Measurements from ENCODE around the gene ST3GAL4.
"Not testable (repeated sequence)": the region's sequence is repeated elsewhere in the genome, so short reads cannot be mapped to it uniquely, and the experiment has no call there.

ST3GAL4 gene

GRCh38 chr11:126385991-126386728 lies 30.7 kb downstream of the ST3GAL4 start:
- no peak for DNase-seq (ENCODE audit: extremely low read depth, low read depth)
- TF ChIP-seq CTCF (IDR thresholded peaks at IDR 0.05; ENCODE audit: low read depth, low read length, missing control alignments), result no peak
- H3K4me3 ChIP-seq (replicated peaks; ENCODE audit: low read depth, low read length), result no peak overlapping the region

DNA sequence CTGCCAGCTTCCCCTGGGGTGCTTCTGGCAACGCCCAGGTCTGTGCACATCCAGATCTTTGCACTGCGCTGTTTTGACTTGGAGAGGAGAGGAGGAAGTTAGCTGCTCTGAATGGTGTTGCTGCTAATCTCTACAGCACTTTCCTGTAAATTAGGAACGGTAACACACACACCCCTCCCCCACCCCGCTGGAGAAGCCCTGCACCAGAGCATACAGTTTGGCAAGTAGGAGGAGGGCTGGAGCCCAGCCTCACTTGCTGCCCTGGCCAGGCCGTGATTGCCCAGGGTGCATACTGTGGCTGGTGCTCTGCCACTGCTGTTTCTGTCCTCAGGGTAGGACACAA lies 31.2 kb downstream of the ST3GAL4 start:
- H3K4me3 ChIP-seq (replicated peaks; ENCODE audit: low read depth, low read length); DNase-seq (ENCODE audit: extremely low read depth, low read depth): not testable (repeated sequence)

GRCh38 chr11:126387857-126388256 lies 32.4 kb downstream of the ST3GAL4 start:
- TF ChIP-seq CTCF (IDR thresholded peaks at IDR 0.05; ENCODE audit: low read depth, low read length, missing control alignments), result no peak
- no peak overlapping the region for H3K4me3 ChIP-seq (replicated peaks; ENCODE audit: low read depth, low read length)
- DNase-seq (ENCODE audit: extremely low read depth, low read depth), result no peak

- no peak overlapping the region for H3K4me3 ChIP-seq (replicated peaks; ENCODE audit: low read depth, low read length)
- TF ChIP-seq CTCF (IDR thresholded peaks at IDR 0.05; ENCODE audit: low read depth, low read length, missing control alignments), result no peak
- no peak for DNase-seq (ENCODE audit: extremely low read depth, low read depth)
Observed at GRCh38 chr11:126390272-126390867, 34.9 kb downstream of the ST3GAL4 start.

GRCh38 chr11:126391286-126391954 lies 35.9 kb downstream of the ST3GAL4 start:
- no peak overlapping the region for H3K4me3 ChIP-seq (replicated peaks; ENCODE audit: low read depth, low read length)
- no peak for DNase-seq (ENCODE audit: extremely low read depth, low read depth)
- no peak for TF ChIP-seq CTCF (IDR thresholded peaks at IDR 0.05; ENCODE audit: low read depth, low read length, missing control alignments)

GRCh38 chr11:126391970-126392632 lies 36.6 kb downstream of the ST3GAL4 start:
- no peak overlapping the region for H3K4me3 ChIP-seq (replicated peaks; ENCODE audit: low read depth, low read length)
- no peak for DNase-seq (ENCODE audit: extremely low read depth, low read depth)
- no peak for TF ChIP-seq CTCF (IDR thresholded peaks at IDR 0.05; ENCODE audit: low read depth, low read length, missing control alignments)

GRCh38 chr11:126392633-126393013 lies 37.1 kb downstream of the ST3GAL4 start:
- DNase-seq (ENCODE audit: extremely low read depth, low read depth), result no peak
- no peak overlapping the region for H3K4me3 ChIP-seq (replicated peaks; ENCODE audit: low read depth, low read length)
- no peak for TF ChIP-seq CTCF (IDR thresholded peaks at IDR 0.05; ENCODE audit: low read depth, low read length, missing control alignments)

All from HFF-Myc (cell line).